MM.1S (cell line): Measurements from ENCODE around the gene CCDC27.

ENCODE experiments used
- CTCF ChIP-seq: fragments of 300-600 bp; sonication (generic); IDR thresholded peaks from 2 replicates; pipeline ENCODE4 v1.5.1; 2016; ENCODE audit warnings: antibody characterized with exemption, low read length, mixed read lengths
- EZH2 ChIP-seq: fragments of 300-600 bp; sonication (generic); optimal IDR thresholded peaks from 2 replicates; pipeline ENCODE3; 2017; ENCODE audit warnings: low read depth, mild to moderate bottlenecking, antibody characterized with exemption, low read length, mixed read lengths

- TF ChIP-seq CTCF (no peak), EZH2 (no peak)
Observed at GRCh38 chr1:3727042-3727824, 25.0 kb upstream of the CCDC27 start.
